Measurements from ENCODE around the gene WNT2B. TPM values are rescaled to one million over a fixed set of nuclear protein-coding genes. Genes with fewer than 3 reads are reported as not detected.
"Not testable (repeated sequence)": the region's sequence is repeated elsewhere in the genome, so short reads cannot be mapped to it uniquely, and the experiment has no call there.

The WNT2B gene
- total RNA-seq, 1 donor from 2014 or later = 6.0 TPM

DNA sequence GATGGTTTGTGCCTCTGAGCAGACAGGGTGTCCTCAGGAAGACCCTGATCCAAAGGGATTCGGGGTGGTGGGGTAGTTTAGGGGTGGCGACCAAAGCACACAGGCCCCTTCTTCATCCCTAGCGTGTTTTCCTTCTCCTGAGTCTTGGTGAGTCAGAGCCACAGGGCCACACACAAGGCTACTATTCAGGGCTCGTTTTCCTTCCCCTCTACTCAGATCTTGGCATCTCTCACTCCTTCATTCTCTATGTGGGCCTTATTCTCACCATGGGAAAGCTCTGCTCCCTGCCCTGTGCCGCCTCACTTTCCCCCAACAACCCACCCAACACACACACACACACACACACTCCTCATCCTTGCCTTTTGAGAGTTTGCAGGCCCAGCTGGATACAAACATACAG is 43.6 kb upstream of the WNT2B start:
- no peaks in the 10 kb centered on the region for H3K27me3 Mint-ChIP-seq (ENCODE audit: low read depth)

GRCh38 chr1:112466078-112466660 is 42.6 kb upstream of the WNT2B start:
- DNase-seq (ENCODE audit: low spot score) = peak; percentile 95
- Mint-ChIP-seq H3K27me3 (ENCODE audit: low read depth) (no peaks in the 10 kb centered on the region), H3K4me3 (ENCODE audit: unreplicated experiment) (peak overlapping the region; percentile 79), H3K27ac (ENCODE audit: unreplicated experiment) (peak overlapping the region; percentile 90), H3K4me1 (ENCODE audit: low read depth) (peaks cover 28% of the 10 kb centered on the region), H3K9me3 (ENCODE audit: low read depth) (no peaks in the 10 kb centered on the region), H3K36me3 (ENCODE audit: low read depth) (peaks cover 6% of the 10 kb centered on the region)
- TF ChIP-seq CTCF (IDR thresholded peaks at IDR 0.05) = peak; percentile 96

More for the DNA sequence above, 43.6 kb upstream of the WNT2B start:
- H3K36me3 Mint-ChIP-seq (ENCODE audit: low read depth) = peaks cover 6% of the 10 kb centered on the region
- no peak for TF ChIP-seq CTCF (IDR thresholded peaks at IDR 0.05)
- H3K4me3 Mint-ChIP-seq (ENCODE audit: unreplicated experiment) = no peak overlapping the region
- DNase-seq (ENCODE audit: low spot score) = no peak
- H3K4me1 Mint-ChIP-seq (ENCODE audit: low read depth) = peaks cover 28% of the 10 kb centered on the region
- H3K9me3 Mint-ChIP-seq (ENCODE audit: low read depth) = no peaks in the 10 kb centered on the region
- H3K27ac Mint-ChIP-seq (ENCODE audit: unreplicated experiment) = peak overlapping the region; percentile 90

- not testable (repeated sequence) for H3K4me3 Mint-ChIP-seq (ENCODE audit: unreplicated experiment); H3K27ac Mint-ChIP-seq (ENCODE audit: unreplicated experiment); DNase-seq (ENCODE audit: low spot score); H3K36me3 Mint-ChIP-seq (ENCODE audit: low read depth); H3K9me3 Mint-ChIP-seq (ENCODE audit: low read depth); H3K27me3 Mint-ChIP-seq (ENCODE audit: low read depth)
- H3K4me1 Mint-ChIP-seq (ENCODE audit: low read depth) = peaks cover 17% of the 10 kb centered on the region
Measured at GRCh38 chr1:112470324-112470723, 38.4 kb upstream of the WNT2B start.

DNA sequence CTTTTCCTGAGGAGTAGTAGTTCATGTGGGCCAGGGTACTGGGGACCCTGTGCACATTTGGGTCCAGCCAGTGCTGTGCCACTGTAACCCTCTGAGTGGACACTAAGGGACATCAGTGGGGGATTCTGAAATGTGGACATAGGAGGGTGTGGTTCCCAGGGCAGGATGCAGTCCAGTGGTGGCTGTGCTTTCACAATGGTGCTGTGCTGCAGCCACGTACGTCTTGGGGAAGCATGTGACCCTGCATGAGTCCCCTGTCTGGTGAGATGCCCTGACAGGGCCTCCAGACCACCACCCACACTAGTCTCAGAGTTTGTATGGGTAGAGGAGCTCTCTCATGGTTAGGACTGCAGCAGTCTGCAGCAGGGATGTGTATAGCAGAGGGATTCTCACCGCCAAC is 37.8 kb upstream of the WNT2B start:
- DNase-seq (ENCODE audit: low spot score) = no peak
- Mint-ChIP-seq H3K27me3 (ENCODE audit: low read depth) (no peaks in the 10 kb centered on the region), H3K4me3 (ENCODE audit: unreplicated experiment) (no peak overlapping the region), H3K27ac (ENCODE audit: unreplicated experiment) (no peak overlapping the region), H3K9me3 (ENCODE audit: low read depth) (no peaks in the 10 kb centered on the region), H3K36me3 (ENCODE audit: low read depth) (peaks cover 1% of the 10 kb centered on the region), H3K4me1 (ENCODE audit: low read depth) (peaks cover 11% of the 10 kb centered on the region)
- TF ChIP-seq CTCF (IDR thresholded peaks at IDR 0.05) = no peak

- Mint-ChIP-seq H3K9me3 (ENCODE audit: low read depth) (peaks cover 5% of the 10 kb centered on the region), H3K27ac (ENCODE audit: unreplicated experiment) (no peak overlapping the region), H3K27me3 (ENCODE audit: low read depth) (no peaks in the 10 kb centered on the region), H3K36me3 (ENCODE audit: low read depth) (peaks cover 6% of the 10 kb centered on the region), H3K4me3 (ENCODE audit: unreplicated experiment) (no peak overlapping the region), H3K4me1 (ENCODE audit: low read depth) (no peaks in the 10 kb centered on the region)
- DNase-seq (ENCODE audit: low spot score) = no peak
- no peak for TF ChIP-seq CTCF (IDR thresholded peaks at IDR 0.05)
Measured at GRCh38 chr1:112472142-112472541, 36.6 kb upstream of the WNT2B start.

DNA sequence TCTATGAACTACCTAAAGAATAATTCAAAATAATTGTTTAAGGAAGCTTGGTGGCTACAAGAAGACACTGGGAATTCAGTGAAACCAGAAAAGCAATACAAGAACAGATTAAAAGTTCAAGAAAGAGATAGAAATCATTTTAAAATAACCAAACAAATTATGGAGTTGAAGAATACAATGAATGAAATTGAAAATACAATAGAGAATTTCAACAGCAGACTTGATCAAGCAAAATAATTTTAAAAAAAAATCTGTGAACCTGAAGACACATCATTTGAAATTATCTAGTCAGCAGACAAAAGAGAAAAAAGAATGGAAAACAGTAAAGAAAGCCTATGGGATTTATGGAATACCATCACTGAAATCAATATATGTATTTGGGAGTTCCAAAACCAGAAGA is 31.2 kb upstream of the WNT2B start:
- Mint-ChIP-seq H3K9me3 (ENCODE audit: low read depth) (peaks cover 30% of the 10 kb centered on the region), H3K36me3 (ENCODE audit: low read depth) (peaks cover 19% of the 10 kb centered on the region), H3K27ac (ENCODE audit: unreplicated experiment) (no peak overlapping the region), H3K4me3 (ENCODE audit: unreplicated experiment) (no peak overlapping the region), H3K4me1 (ENCODE audit: low read depth) (no peaks in the 10 kb centered on the region), H3K27me3 (ENCODE audit: low read depth) (no peaks in the 10 kb centered on the region)
- TF ChIP-seq CTCF (IDR thresholded peaks at IDR 0.05) = no peak
- no peak for DNase-seq (ENCODE audit: low spot score)

Data from chondrocyte (in vitro differentiated cells).